HUES64 (cell line): ENCODE data around the gene NEBL.

Experiments used
- H3K27ac ChIP-seq: 2 replicates; pipeline ENCODE4 v1.7.0; 2013; ENCODE audit warnings: low read depth, low read length, inconsistent platforms
- H3K27me3 ChIP-seq: 2 replicates; pipeline ENCODE4 v1.6.1; 2013; ENCODE audit warnings: mild to moderate bottlenecking, low read length; ENCODE audit not compliant: insufficient read depth
- H3K36me3 ChIP-seq: 2 replicates; pipeline ENCODE4 v1.6.1; 2013; ENCODE audit warnings: mild to moderate bottlenecking, low read length; ENCODE audit not compliant: insufficient read depth
- H3K4me1 ChIP-seq: 2 replicates; pipeline ENCODE4 v1.6.1; 2013; ENCODE audit warnings: mild to moderate bottlenecking, low read length, moderate library complexity; ENCODE audit not compliant: insufficient read depth
- H3K4me3 ChIP-seq: 2 replicates; pipeline ENCODE4 v1.5.1; 2013; ENCODE audit warnings: mild to moderate bottlenecking, low read length, moderate library complexity
- H3K9ac ChIP-seq: 2 replicates; pipeline ENCODE4 v1.6.1; 2013; ENCODE audit warnings: mild to moderate bottlenecking, low read depth, low read length
- H3K9me3 ChIP-seq: 2 replicates; pipeline ENCODE4 v1.6.1; 2013; ENCODE audit warnings: low read depth, low read length; ENCODE audit not compliant: insufficient read depth
- WGBS: fragments of 150-250, 120-280 bp; methylation state at CpG from one replicate; pipeline ENCODE4 v1.1.7; 2013; ENCODE audit warnings: missing lambda C conversion rate; 5-methylcytosine and 5-hydroxymethylcytosine counted together

Gene NEBL

DNA sequence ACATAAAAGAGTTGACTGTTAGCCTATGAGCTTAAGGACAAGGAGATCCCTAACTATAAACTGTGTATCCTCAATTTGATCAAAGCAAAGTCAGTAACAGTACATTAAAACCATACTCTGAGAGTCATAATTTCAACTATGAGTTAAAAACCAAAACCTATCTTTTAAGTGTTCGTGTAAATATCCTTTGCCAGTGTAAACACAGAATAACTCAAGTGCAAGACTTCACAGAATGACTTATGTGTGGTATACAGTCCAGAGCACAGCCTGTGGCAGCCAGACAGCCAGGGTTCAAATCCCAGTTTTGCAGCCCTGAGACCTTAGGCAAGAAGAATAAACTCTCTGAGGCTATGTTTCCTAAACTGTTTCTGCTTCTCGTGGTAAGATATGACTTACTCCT lies 30.3 kb upstream of the NEBL start:
- H3K27me3 ChIP-seq, result no peaks in the 10 kb centered on the region
- no peak overlapping the region for H3K9ac ChIP-seq
- no peaks in the 10 kb centered on the region for H3K36me3 ChIP-seq
- H3K27ac ChIP-seq, result no peak overlapping the region
- no peaks in the 10 kb centered on the region for H3K9me3 ChIP-seq
- H3K4me3 ChIP-seq, result no peak overlapping the region
- no peaks in the 10 kb centered on the region for H3K4me1 ChIP-seq
- 93% methylated on average over 2 of the region's 2 CpGs for WGBS

DNA sequence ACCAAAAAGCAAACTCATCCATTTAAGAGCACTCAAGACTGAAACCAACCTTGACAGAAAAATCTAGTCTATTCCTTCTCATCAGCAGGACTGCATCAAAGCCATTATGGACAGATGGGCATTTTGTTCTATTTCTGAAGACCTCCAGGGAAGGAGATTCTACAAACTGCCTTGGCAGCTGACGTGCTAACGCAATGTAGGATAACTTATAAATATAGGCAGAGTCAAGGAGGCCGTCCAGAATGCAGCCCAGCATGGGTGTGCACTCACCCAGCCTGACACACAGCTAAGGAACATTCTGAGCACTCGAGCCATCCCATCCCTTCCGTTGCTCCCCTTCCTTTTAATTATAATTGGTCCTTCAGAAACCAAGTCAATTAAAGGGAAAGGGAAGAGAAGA lies 25.3 kb upstream of the NEBL start:
- Histone ChIP-seq H3K9me3 (no peaks in the 10 kb centered on the region), H3K27me3 (no peaks in the 10 kb centered on the region)
- 88% methylated on average over 5 of the region's 5 CpGs for WGBS

DNA sequence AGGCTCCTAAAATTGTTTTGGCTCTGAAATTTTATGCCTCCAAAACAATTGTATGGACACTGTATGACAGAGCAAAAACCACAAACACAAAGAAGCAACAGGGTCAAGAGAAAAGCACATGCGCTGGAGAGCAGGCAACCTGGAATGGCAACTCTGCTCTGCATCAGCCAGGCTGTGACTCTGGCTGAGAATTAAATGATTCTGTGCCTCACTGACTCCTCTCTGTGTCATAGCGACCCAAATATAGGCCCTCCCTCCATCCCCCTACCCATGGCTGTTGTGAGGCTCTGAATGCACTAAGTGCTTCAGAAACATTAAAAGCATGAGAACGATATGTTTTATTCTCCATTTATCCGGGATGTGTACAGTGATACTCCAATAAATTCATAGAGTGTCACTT lies 24.9 kb upstream of the NEBL start:
- Histone ChIP-seq H3K27me3 (no peaks in the 10 kb centered on the region), H3K27ac (no peak overlapping the region), H3K4me1 (no peaks in the 10 kb centered on the region), H3K9ac (no peak overlapping the region), H3K9me3 (no peaks in the 10 kb centered on the region), H3K4me3 (no peak overlapping the region), H3K36me3 (no peaks in the 10 kb centered on the region)
- 94% methylated on average over 4 of the region's 4 CpGs for WGBS

More for the DNA sequence above, 25.3 kb upstream of the NEBL start:
- no peaks in the 10 kb centered on the region for H3K36me3 ChIP-seq
- H3K9ac ChIP-seq, result no peak overlapping the region
- H3K4me1 ChIP-seq, result no peaks in the 10 kb centered on the region
- H3K4me3 ChIP-seq, result no peak overlapping the region
- H3K27ac ChIP-seq, result no peak overlapping the region

DNA sequence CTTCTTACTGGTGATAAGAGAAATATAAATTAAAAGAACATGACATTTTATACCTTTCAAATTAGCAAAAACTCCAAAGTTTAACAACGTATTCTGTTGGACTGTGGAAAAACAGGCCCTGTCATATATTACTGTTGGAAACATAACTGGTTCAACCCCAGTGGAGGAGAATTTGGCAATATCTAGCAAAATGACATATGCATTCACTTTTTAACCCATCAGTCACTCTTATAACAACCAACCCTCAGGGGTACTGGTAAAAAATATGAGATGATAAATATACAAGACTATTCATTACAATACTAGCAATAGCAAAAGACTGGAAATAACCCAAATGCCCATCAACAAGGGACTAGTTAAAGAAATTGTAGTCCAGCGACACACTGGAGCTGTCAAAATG lies 22.9 kb upstream of the NEBL start:
- no peaks in the 10 kb centered on the region for H3K27me3 ChIP-seq
- no peaks in the 10 kb centered on the region for H3K4me1 ChIP-seq
- H3K36me3 ChIP-seq, result no peaks in the 10 kb centered on the region
- H3K9me3 ChIP-seq, result no peaks in the 10 kb centered on the region
- no peak overlapping the region for H3K27ac ChIP-seq
- H3K9ac ChIP-seq, result no peak overlapping the region
- no peak overlapping the region for H3K4me3 ChIP-seq
- 94% methylated on average over 1 of the region's 2 CpGs for WGBS

DNA sequence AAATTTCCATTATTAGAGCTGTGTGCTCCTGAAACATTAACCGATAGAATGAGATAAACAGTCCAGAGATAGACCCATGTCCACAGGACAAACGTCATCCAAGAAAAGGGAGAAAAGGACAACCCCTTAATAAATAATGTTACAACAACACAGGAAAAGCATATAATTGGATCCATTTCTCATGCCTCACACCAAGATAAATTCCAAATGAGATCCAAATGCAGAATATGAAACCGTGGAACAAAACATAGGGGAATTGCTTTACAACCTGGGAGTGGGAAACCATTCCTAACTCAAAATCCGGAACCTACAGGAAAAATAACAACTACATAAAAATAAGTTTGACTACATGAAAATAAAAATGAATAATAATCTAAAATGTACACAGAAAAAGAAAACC lies 22.4 kb upstream of the NEBL start:
- 100% methylated on average over 3 of the region's 4 CpGs for WGBS
- no peaks in the 10 kb centered on the region for H3K9me3 ChIP-seq
- no peak overlapping the region for H3K4me3 ChIP-seq
- no peaks in the 10 kb centered on the region for H3K4me1 ChIP-seq
- no peaks in the 10 kb centered on the region for H3K27me3 ChIP-seq
- H3K36me3 ChIP-seq, result no peaks in the 10 kb centered on the region
- no peak overlapping the region for H3K27ac ChIP-seq
- no peak overlapping the region for H3K9ac ChIP-seq

DNA sequence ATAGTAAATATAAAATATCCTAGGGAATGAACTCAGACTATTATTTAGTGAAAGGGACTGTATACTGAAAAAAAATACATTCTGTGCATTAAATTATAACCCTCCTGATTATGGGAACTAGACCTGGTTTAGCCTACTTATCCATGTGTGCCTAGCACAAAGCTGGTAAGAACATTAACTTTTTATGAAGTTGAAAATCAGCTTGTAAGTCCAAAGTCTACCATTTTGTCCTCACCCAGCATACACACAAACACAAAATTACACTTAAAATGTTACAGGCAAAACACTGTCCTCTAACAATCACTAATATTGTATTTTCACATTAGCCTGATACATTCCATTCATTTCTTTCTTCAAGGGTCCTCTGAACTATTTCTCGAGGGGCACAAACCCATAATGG lies 19.9 kb upstream of the NEBL start:
- H3K9me3 ChIP-seq, result no peaks in the 10 kb centered on the region
- no peaks in the 10 kb centered on the region for H3K4me1 ChIP-seq

DNA sequence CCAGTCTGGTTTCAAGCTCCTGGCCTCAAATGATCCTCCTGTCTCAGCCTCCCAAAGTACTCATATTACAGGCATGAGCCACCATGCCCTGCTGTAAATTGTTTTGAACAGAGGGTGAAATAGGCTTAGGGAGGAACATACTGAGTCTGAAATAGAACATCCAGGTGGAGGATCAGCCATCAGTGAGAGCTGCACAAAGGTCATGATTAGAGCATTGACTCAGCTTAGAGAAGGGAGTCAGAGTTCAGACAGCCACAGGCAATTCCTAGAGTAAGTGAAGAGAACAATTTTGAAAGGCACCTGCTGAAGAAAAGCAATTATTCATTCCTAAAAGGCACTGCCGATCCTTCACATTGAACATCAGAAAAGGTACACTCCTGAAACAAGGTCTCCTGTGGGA lies 15.9 kb upstream of the NEBL start:
- no peaks in the 10 kb centered on the region for H3K36me3 ChIP-seq
- H3K27ac ChIP-seq, result no peak overlapping the region
- no peaks in the 10 kb centered on the region for H3K9me3 ChIP-seq
- 94% methylated on average over 1 of the region's 1 CpG for WGBS
- H3K27me3 ChIP-seq, result no peaks in the 10 kb centered on the region
- H3K4me3 ChIP-seq, result no peak overlapping the region
- no peak overlapping the region for H3K9ac ChIP-seq
- no peaks in the 10 kb centered on the region for H3K4me1 ChIP-seq

More for the DNA sequence above, 19.9 kb upstream of the NEBL start:
- H3K27me3 ChIP-seq, result no peaks in the 10 kb centered on the region
- H3K9ac ChIP-seq, result no peak overlapping the region
- H3K27ac ChIP-seq, result no peak overlapping the region
- H3K36me3 ChIP-seq, result no peaks in the 10 kb centered on the region
- WGBS, result 93% methylated on average over 1 of the region's 1 CpG
- no peak overlapping the region for H3K4me3 ChIP-seq

DNA sequence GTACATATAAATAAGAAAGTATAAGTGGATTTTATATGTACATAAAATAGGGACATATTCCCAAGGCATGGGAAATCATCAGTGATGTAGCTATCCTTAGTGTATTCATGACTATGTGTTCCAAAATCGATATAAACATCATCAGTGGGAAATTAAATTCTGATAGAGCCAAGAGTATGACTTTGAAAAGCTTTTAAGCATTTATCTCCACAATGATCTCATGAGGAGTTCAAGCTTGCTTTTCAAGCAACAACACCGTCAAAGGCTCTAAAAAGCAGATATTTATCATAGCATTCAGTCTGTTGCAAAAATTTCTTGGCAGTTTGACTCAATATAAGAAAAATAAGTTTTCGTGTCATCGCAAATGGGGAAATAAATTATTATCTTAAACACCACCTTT lies 14.5 kb upstream of the NEBL start:
- no peaks in the 10 kb centered on the region for H3K4me1 ChIP-seq
- WGBS, result 95% methylated on average over 4 of the region's 4 CpGs

DNA sequence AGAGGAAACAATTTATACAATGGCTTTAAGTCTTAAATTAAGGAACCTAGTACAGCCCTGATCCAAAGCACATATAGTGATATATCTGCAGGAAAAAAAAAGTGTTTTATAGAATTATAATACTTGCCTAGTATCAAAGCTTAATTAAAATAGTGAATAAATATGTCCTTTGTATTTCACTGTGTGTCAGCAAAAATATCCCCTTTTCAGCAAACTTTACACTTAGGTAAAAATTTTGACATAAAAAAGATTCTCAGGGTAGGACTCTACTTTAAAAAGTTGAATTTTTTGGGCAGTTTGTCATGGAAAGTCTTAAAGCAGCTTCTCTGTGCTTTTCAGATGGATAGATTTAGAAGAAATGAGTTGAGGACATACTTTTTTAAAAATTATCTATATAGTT lies 12.7 kb upstream of the NEBL start:
- Histone ChIP-seq H3K9me3 (no peaks in the 10 kb centered on the region), H3K27me3 (no peaks in the 10 kb centered on the region), H3K4me1 (no peaks in the 10 kb centered on the region), H3K27ac (no peak overlapping the region), H3K9ac (no peak overlapping the region), H3K4me3 (no peak overlapping the region), H3K36me3 (0 out of 2 replicates have a peak, but pooled peaks cover 2% of the 10 kb centered on the region)

More for the DNA sequence above, 14.5 kb upstream of the NEBL start:
- no peaks in the 10 kb centered on the region for H3K27me3 ChIP-seq
- no peaks in the 10 kb centered on the region for H3K36me3 ChIP-seq
- H3K9ac ChIP-seq, result no peak overlapping the region
- H3K27ac ChIP-seq, result no peak overlapping the region
- H3K9me3 ChIP-seq, result no peaks in the 10 kb centered on the region
- H3K4me3 ChIP-seq, result no peak overlapping the region

DNA sequence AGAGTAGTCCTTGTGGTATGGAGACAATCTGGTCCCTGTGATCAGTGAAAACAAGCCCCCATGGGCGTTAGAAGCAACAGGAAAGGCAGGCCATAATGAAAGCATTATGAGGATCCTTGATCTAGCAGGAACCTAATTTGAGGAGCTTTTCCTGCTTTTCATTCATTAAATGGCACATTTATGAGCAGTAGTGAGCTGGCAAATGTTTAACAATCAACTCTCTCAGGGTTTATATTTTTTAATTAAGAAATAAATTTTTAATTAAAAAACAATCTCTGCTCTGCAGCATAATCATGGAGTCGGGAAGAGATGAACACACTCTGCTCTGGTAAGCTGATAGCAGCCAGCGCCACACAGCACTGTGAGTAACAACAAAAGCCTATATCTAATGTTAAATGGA lies 11.3 kb upstream of the NEBL start:
- Histone ChIP-seq H3K4me3 (no peak overlapping the region), H3K27ac (no peak overlapping the region), H3K9me3 (no peaks in the 10 kb centered on the region), H3K27me3 (no peaks in the 10 kb centered on the region), H3K36me3 (peaks cover 3% of the 10 kb centered on the region; the same call in 1 of the 2 replicates), H3K4me1 (no peaks in the 10 kb centered on the region), H3K9ac (no peak overlapping the region)
- 90% methylated on average over 3 of the region's 3 CpGs for WGBS

DNA sequence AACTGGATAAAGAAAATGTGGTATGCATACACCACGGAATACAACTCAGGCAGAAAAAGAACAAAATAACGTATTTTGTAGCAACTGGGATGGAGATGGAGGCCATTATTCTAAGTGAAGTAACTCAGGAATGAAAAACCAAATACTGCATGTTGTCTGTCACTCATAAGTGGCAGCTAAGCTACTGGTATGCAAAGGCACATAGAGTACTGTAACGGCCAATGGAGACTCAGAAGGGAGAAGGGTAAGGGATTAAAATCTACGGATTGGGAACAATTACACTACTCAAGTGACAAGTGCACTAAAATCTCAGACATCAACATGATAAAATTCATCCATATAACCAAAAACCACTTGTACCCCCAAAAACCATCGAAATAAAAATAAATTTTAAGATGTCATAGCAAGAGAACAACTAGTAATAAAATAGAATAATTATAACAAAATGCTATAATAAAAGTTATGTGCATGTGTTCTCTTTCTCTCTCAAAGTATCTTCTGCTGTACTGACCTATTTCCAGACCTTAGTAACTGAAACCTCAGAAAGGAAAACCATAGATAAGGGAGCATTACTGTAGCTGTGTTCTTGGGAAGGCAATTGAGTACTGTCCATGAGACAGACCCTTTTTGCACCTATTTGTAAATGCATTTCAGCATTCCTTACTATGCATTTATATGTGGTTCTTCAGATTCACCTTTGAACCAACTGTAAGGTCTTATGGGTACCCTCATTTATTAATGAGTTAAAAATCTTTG lies 6.7 kb upstream of the NEBL start:
- H3K9ac ChIP-seq, result no peak overlapping the region

DNA sequence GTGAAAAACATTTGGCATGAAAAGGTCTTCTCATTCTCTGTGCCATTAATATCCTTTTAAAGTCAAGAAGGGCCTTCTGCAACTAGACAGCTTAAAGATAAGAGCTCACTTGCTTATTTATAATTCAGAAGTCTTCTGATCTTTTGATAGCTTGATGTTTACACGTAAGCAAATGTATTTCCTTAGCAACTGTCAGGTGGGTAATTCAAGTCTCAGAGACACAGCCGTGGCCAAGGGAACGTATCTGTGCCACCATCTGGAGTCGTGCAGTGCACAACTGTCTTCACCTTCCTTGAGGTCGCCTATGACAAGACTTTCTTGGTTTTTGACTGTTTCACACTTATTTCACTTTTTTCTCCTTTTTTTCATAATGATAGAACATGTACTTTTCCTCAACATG lies 4.0 kb upstream of the NEBL start:
- Histone ChIP-seq H3K27ac (no peak overlapping the region), H3K27me3 (no peaks in the 10 kb centered on the region), H3K36me3 (peaks cover 3% of the 10 kb centered on the region; the same call in 1 of the 2 replicates), H3K9ac (no peak overlapping the region), H3K9me3 (no peaks in the 10 kb centered on the region), H3K4me1 (no peaks in the 10 kb centered on the region), H3K4me3 (no peak overlapping the region)
- WGBS, result 94% methylated on average over 5 of the region's 5 CpGs

More for the DNA sequence above, 6.7 kb upstream of the NEBL start:
- no peak overlapping the region for H3K4me3 ChIP-seq
- 95% methylated on average over 3 of the region's 5 CpGs for WGBS
- no peaks in the 10 kb centered on the region for H3K9me3 ChIP-seq
- H3K27me3 ChIP-seq, result no peaks in the 10 kb centered on the region
- H3K27ac ChIP-seq, result no peak overlapping the region
- no peaks in the 10 kb centered on the region for H3K4me1 ChIP-seq
- peaks cover 3% of the 10 kb centered on the region; the same call in 1 of the 2 replicates for H3K36me3 ChIP-seq
